PC-9 (cell line): ENCODE measurements around the gene CROCC2. TPM values are rescaled to one million over a fixed set of nuclear protein-coding genes. Genes with fewer than 3 reads are reported as not detected.

Experiments
- BruUV-seq: library from RNA; stranded (reverse); fragments of 400-500 nt; replicated peaks from 2 replicates; lab custom pipeline; 2021; lab: Mats Ljungman, UMichigan
- CTCF ChIA-PET: fragments of 300-600 bp; sonication (Branson Sonifier 250); formaldehyde crosslinking; loops from one replicate; lab custom pipeline; 2022; ENCODE audit warnings: antibody characterized with exemption; lab: Charles Lee
- POLR2A ChIA-PET: fragments of 300-600 bp; sonication (Branson Sonifier 250); formaldehyde crosslinking; loops from one replicate; lab custom pipeline; 2022; ENCODE audit warnings: antibody characterized with exemption; ENCODE audit not compliant: unreplicated experiment; lab: Charles Lee
- DNase-seq, 2 experiments: peaks; one replicate each; pipeline versions ENCODE4 v3.0.0 to v3.0.0-alpha.2; 2015 to 2022; ENCODE audit warnings: mixed read lengths in 1 of 2
- H2AFZ ChIP-seq: fragments of 200-600 bp; sonication (generic); 2 replicates; pipeline ENCODE4 v1.8.1; 2017; ENCODE audit warnings: antibody characterized with exemption
- H3F3A ChIP-seq: fragments of 200-600 bp; sonication (generic); 2 replicates; pipeline ENCODE4 v1.8.1; 2017; ENCODE audit warnings: antibody characterized with exemption, mild to moderate bottlenecking, low read depth; ENCODE audit not compliant: insufficient read depth
- H3K27ac ChIP-seq: fragments of 200-600 bp; sonication (generic); 2 replicates; pipeline ENCODE4 v1.6.1; 2016; ENCODE audit warnings: mixed run types
- H3K27me3 ChIP-seq: fragments of 200-600 bp; sonication (generic); 2 replicates; pipeline ENCODE4 v1.6.1; 2016; ENCODE audit warnings: low read depth, mixed run types; ENCODE audit not compliant: insufficient read depth
- H3K36me3 ChIP-seq: fragments of 200-600 bp; sonication (generic); 2 replicates; pipeline ENCODE4 v1.6.1; 2016; ENCODE audit warnings: low read depth, mixed run types
- H3K4me1 ChIP-seq: fragments of 200-600 bp; sonication (generic); replicated peaks from 2 replicates; pipeline ENCODE4 v1.6.1; 2016; ENCODE audit warnings: mixed run types; ENCODE audit not compliant: insufficient read depth
- H3K4me2 ChIP-seq: fragments of 200-600 bp; sonication (generic); 2 replicates; pipeline ENCODE4 v1.6.1; 2017; ENCODE audit warnings: mixed run types
- H3K4me3 ChIP-seq: fragments of 200-600 bp; sonication (generic); 2 replicates; pipeline ENCODE4 v1.6.1; 2016; ENCODE audit warnings: mixed run types
- H3K79me2 ChIP-seq: fragments of 200-600 bp; sonication (generic); 2 replicates; pipeline ENCODE4 v1.6.1; 2017; ENCODE audit warnings: low read depth, mixed run types
- H3K9me2 ChIP-seq: fragments of 200-600 bp; sonication (generic); 2 replicates; pipeline ENCODE4 v1.8.1; 2017; ENCODE audit warnings: mild to moderate bottlenecking; ENCODE audit not compliant: insufficient read depth
- H3K9me3 ChIP-seq: fragments of 200-600 bp; sonication (generic); 2 replicates; pipeline ENCODE4 v1.8.1; 2016; ENCODE audit warnings: low read depth; ENCODE audit not compliant: insufficient read depth
- H4K20me1 ChIP-seq: fragments of 200-600 bp; sonication (generic); 2 replicates; pipeline ENCODE4 v1.8.1; 2017; ENCODE audit not compliant: insufficient read depth
- CTCF ChIP-seq: fragments of 200-600 bp; sonication (generic); conservative IDR thresholded peaks from 2 replicates; pipeline ENCODE4 v1.6.1; 2017; ENCODE audit warnings: mixed run types, antibody characterized with exemption, mild to moderate bottlenecking, moderate library complexity
- EZH2 ChIP-seq: fragments of 200-600 bp; sonication (generic); IDR thresholded peaks from 2 replicates; pipeline ENCODE4 v1.8.0; 2017; ENCODE audit warnings: antibody characterized with exemption, low read depth
- intact Hi-C: fragments of 100-400 bp; cut with micrococcal nuclease; formaldehyde crosslinking; loops from one replicate; pipeline ENCODE4 v1.10.0; 2022; ENCODE audit not compliant: unreplicated experiment
- total RNA-seq: library from RNA; stranded (reverse); gene quantifications from 2 replicates; pipeline ENCODE4 v1.2.3, GENCODE V29; 2021

The CROCC2 gene
- total RNA-seq, 1 experiment from 2014 or later, result not detected

GRCh38 chr2:241041589-241042158 lies 135.5 kb downstream of the CROCC2 start:
- CTCF ChIA-PET, result no interaction called here
- H3K27me3 ChIP-seq, result peaks cover 85% of the 10 kb centered on the region
- no peaks in the 10 kb centered on the region for H3K36me3 ChIP-seq
- no peak overlapping the region for H3K27ac ChIP-seq
- 0 out of 2 replicates have a peak, but pooled peaks cover 4% of the 10 kb centered on the region for H3K9me3 ChIP-seq
- TF ChIP-seq CTCF (no peak), EZH2 (no peak)
- H4K20me1 ChIP-seq, result no peaks in the 10 kb centered on the region
- H3K79me2 ChIP-seq, result no peaks in the 10 kb centered on the region
- no peaks in the 10 kb centered on the region for H3K9me2 ChIP-seq
- H3K4me2 ChIP-seq, result no peak overlapping the region
- no peaks in the 10 kb centered on the region for H3F3A ChIP-seq
- POLR2A ChIA-PET, result no interaction called here
- BruUV-seq, result no TSS peak
- intact Hi-C loops, result no loop called here
- H3K4me1 ChIP-seq, result peaks cover 5% of the 10 kb centered on the region
- no peak for DNase-seq
- H3K4me3 ChIP-seq, result no peak overlapping the region
- no peak overlapping the region for H2AFZ ChIP-seq

Other genes with a start within 250 kb of the CROCC2 start
- not detected in 2 replicates for gene AQP12B, start 223.5 kb upstream of the CROCC2 start, total RNA-seq
- not detected in 2 replicates for gene AQP12A, start 214.5 kb upstream of the CROCC2 start, total RNA-seq
- gene KIF1A, start 86.1 kb upstream of the CROCC2 start, total RNA-seq, result not detected in 2 replicates
- gene AGXT, start 37.5 kb upstream of the CROCC2 start, total RNA-seq, result not detected in 2 replicates
- 68.8 and 84.0 TPM in 2 replicates for gene MAB21L4, start 10.2 kb upstream of the CROCC2 start, total RNA-seq
- 2.8 and 9.6 TPM in 2 replicates for gene SNED1, start 92.3 kb downstream of the CROCC2 start, total RNA-seq
- 38.6 and 42.8 TPM in 2 replicates for gene MTERF4, start 196.0 kb downstream of the CROCC2 start, total RNA-seq
- gene PASK, start 243.1 kb downstream of the CROCC2 start, total RNA-seq, result 70.4 and 77.5 TPM in 2 replicates
- gene PPP1R7, start 244.1 kb downstream of the CROCC2 start, total RNA-seq, result 113 and 143 TPM in 2 replicates